Retinal pigment epithelial cell (primary cell): ENCODE data around the gene CXCR5.
A peak's percentile ranks its signal among the peaks of the same experiment; 100 is the strongest.

Source experiments
- DNase-seq: peaks from one replicate; pipeline ENCODE4 v3.0.0-alpha.2; 2010; ENCODE audit warnings: low read depth
- H3K4me3 ChIP-seq: 2 replicates; pipeline ENCODE4 v1.5.1; 2011; ENCODE audit warnings: mild to moderate bottlenecking, low read length, control low read depth, moderate library complexity
- CTCF ChIP-seq: conservative IDR thresholded peaks from 2 replicates; pipeline ENCODE4 v1.5.1; 2011; ENCODE audit warnings: low read depth, low read length, control low read depth, inconsistent platforms

The CXCR5 gene

GRCh38 chr11:118917481-118918127, 33.9 kb downstream of the CXCR5 start:
- no peak for DNase-seq
- no peak overlapping the region for H3K4me3 ChIP-seq
- no peak for TF ChIP-seq CTCF

GRCh38 chr11:118918128-118918685, 34.5 kb downstream of the CXCR5 start:
- peak overlapping the region; percentile 24 for H3K4me3 ChIP-seq
- no peak for DNase-seq
- TF ChIP-seq CTCF: no peak

GRCh38 chr11:118918686-118919280, 35.1 kb downstream of the CXCR5 start:
- TF ChIP-seq CTCF: no peak
- DNase-seq: no peak
- H3K4me3 ChIP-seq: peak overlapping the region; percentile 99

- TF ChIP-seq CTCF: no peak
- peak overlapping the region; percentile 99 for H3K4me3 ChIP-seq
- DNase-seq: peak; percentile 82
Observed at GRCh38 chr11:118921121-118921928, 37.6 kb downstream of the CXCR5 start.

- DNase-seq: peak; percentile 79
- H3K4me3 ChIP-seq: peak overlapping the region; percentile 99
- TF ChIP-seq CTCF: no peak
Observed at GRCh38 chr11:118921929-118922744, 38.4 kb downstream of the CXCR5 start.

GRCh38 chr11:118922745-118923627, 39.3 kb downstream of the CXCR5 start:
- TF ChIP-seq CTCF: no peak

More at GRCh38 chr11:118922745-118923627, 39.3 kb downstream of the CXCR5 start:
- peak overlapping the region; percentile 99 for H3K4me3 ChIP-seq
- no peak for DNase-seq
